Mammary microvascular endothelial cell (primary cell): Measurements from ENCODE around the gene DOK6. TPM values are rescaled to one million over a fixed set of nuclear protein-coding genes. Genes with fewer than 3 reads are reported as not detected.

ENCODE experiments used
- total RNA-seq: library from RNA; depleted of rRNA; stranded (reverse); fragments of >200 nt; gene quantifications from 2 replicates; pipeline ENCODE4 v1.2.3, GENCODE V29; 2015

DOK6 gene
- total RNA-seq: under 0.01 TPM in 1 of 2 replicates, not detected in the other

DNA sequence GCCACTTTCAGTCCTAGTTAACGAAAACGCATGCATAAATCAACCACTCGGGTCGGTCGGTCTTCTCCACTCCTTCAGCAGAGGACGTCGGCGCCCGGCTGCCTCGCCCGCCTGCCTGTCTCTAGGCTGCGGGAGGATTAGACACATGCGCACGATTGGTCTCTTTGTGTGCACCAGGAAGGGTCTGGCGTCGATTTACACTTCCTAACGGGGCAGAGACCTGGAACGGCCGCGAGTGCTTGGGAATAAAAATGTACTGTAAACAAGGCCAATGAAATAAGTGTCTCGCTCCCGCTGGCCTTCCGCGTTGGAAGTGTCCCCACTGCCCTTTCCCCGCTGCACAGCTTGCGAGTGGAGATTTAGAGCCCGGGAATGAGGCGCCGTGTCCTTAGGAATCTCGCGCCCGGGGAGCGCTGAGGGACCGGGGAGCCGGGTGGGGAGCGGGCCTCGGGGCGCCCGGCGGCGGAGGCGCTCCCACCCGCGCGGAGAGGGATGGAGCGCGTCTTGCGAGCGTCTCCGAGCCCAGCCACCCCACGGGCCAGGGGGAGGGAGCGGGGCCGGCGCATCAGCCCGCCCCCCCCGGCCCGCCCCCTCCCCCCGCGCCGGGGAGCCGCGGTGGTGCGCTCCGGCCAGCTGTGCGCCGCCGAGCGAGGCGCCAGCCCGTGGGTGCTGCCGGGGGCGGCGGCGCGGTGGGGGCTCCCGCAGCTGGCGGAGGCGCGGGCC lies at the start of gene DOK6:
Gene DOK6, plus strand, starts transcription at position 636 of the 723 bp plus-strand sequence.

